Nephron (organoid): Measurements from ENCODE around the gene COQ8A.
"Not testable (repeated sequence)": the region's sequence is repeated elsewhere in the genome, so short reads cannot be mapped to it uniquely, and the experiment has no call there.

ENCODE experiments used
- H3K27ac Mint-ChIP-seq, 3 experiments: 2 replicates each; pipeline ENCODE4 v1.8.0; 2020; ENCODE audit warnings: mixed read lengths in 3 of 3, mild to moderate bottlenecking in 2 of 3, moderate library complexity in 1 of 3
- H3K27me3 Mint-ChIP-seq: 2 replicates; pipeline ENCODE4 v1.8.0; 2021; ENCODE audit warnings: low read depth, mild to moderate bottlenecking, moderate library complexity, mixed read lengths
- H3K36me3 Mint-ChIP-seq: 2 replicates; pipeline ENCODE4 v1.8.0; 2020; ENCODE audit warnings: low read depth, mixed read lengths
- H3K4me1 Mint-ChIP-seq: 2 replicates; pipeline ENCODE4 v1.8.0; 2020; ENCODE audit warnings: mixed read lengths
- H3K4me3 Mint-ChIP-seq, 3 experiments: 2 replicates each; pipeline ENCODE4 v1.8.0; 2020; ENCODE audit warnings: mild to moderate bottlenecking in 3 of 3, mixed read lengths in 3 of 3, moderate library complexity in 2 of 3
- H3K9me3 Mint-ChIP-seq: 2 replicates; pipeline ENCODE4 v1.8.0; 2020; ENCODE audit warnings: mixed read lengths
- TF ChIP-seq, protein P1 (sequence below), 3 experiments: fragments of 200-600 bp; sonication (generic); IDR thresholded peaks; one replicate each; pipeline ENCODE4 v1.5.0; 2021; ENCODE audit warnings: antibody characterized with exemption in 3 of 3; ENCODE audit not compliant: unreplicated experiment in 3 of 3

COQ8A gene

DNA sequence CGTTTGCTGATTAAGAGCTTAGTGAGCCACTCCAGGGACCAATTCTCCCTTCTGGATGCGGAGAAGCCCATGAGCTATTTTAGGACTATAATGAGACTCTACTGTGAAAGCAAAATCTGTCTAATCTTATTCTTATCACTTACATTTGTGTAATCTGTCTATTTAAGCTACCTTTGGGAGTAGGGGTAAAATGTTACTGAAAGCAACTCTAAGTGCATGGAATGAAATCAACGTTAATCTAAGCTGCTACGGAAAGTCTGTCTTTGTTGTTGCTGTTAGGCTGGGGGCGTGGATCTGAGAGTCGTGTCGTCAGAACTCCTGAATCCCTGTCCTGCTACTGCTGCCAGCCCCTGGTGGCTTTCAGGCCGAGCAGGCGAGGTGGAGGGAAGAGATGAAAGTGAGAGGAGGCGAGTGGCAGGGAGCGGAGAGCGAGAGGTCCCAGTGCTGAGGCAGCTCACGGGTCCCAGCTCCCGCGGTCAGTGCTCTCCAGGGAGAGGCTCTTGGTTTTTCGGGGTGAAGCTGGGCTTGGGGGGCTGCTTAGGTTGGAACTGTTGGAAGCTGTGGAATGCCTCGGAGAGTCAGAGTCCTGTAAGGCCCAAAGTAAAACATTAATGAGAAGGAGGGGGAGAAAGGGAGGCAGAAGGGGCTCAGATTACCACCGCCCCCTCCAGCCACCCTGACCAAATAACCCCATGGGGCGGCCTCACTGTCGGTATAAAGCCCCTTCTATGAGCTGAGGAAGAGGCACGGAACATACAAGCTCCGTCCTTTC lies 53.9 kb downstream of the COQ8A start:
- peak overlapping the region in 2 of 3 experiments; percentile 8 to 13 for H3K4me3 Mint-ChIP-seq
- H3K36me3 Mint-ChIP-seq: peaks cover 19% of the 10 kb centered on the region
- peaks cover 23% of the 10 kb centered on the region for H3K4me1 Mint-ChIP-seq
- peaks cover 12% of the 10 kb centered on the region for H3K9me3 Mint-ChIP-seq
- no peaks in the 10 kb centered on the region for H3K27me3 Mint-ChIP-seq
- peak overlapping the region; percentile 41 to 93 (median 72) for H3K27ac Mint-ChIP-seq
- TF ChIP-seq, protein P1, sequence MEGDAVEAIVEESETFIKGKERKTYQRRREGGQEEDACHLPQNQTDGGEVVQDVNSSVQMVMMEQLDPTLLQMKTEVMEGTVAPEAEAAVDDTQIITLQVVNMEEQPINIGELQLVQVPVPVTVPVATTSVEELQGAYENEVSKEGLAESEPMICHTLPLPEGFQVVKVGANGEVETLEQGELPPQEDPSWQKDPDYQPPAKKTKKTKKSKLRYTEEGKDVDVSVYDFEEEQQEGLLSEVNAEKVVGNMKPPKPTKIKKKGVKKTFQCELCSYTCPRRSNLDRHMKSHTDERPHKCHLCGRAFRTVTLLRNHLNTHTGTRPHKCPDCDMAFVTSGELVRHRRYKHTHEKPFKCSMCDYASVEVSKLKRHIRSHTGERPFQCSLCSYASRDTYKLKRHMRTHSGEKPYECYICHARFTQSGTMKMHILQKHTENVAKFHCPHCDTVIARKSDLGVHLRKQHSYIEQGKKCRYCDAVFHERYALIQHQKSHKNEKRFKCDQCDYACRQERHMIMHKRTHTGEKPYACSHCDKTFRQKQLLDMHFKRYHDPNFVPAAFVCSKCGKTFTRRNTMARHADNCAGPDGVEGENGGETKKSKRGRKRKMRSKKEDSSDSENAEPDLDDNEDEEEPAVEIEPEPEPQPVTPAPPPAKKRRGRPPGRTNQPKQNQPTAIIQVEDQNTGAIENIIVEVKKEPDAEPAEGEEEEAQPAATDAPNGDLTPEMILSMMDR (IDR thresholded peaks at IDR 0.05; ENCODE audit: unreplicated experiment in 3 of 3): no peak

DNA sequence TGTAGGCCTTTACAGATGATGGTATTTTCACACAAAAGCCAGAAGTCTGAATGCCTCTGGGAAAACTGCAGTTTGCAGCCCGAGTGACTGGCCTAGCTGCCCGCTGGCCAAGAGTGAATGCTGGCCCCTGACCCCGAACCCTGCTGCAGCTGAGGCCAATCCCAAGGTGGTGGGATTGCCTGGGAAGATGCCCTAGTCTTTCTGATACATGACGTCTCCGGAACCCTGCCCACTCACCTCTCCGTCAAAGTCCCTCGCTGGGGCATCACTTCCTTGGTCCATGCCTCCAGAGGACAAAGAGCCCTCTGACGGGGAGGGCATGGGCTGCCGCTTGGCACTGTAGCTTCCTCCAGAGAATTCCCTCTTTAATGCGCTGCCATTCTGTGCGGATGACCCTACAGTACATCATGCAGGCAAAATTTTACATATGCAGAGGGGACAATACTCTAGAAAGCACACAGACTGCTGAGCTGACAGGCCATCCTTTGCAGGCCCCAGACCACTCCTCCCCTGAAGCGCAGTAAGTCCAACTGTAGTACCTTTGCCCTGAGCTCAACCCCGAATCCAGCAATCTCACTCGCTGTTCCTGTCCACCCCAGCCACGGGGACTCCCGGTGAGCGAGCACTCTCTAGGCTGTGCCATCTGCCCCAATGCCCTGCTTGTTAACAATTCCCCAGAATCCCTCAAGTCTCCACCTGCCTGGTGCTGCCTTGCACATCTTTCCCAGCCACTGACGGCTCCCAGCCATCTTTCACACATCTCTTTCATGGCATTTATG lies 54.7 kb downstream of the COQ8A start:
- peaks cover 12% of the 10 kb centered on the region for H3K9me3 Mint-ChIP-seq
- H3K27me3 Mint-ChIP-seq: no peaks in the 10 kb centered on the region
- peaks cover 27% of the 10 kb centered on the region for H3K36me3 Mint-ChIP-seq
- peak overlapping the region in 2 of 3 experiments; percentile 41 to 93 for H3K27ac Mint-ChIP-seq
- TF ChIP-seq, protein P1 (IDR thresholded peaks at IDR 0.05; ENCODE audit: unreplicated experiment in 3 of 3): no peak
- peaks cover 23% of the 10 kb centered on the region for H3K4me1 Mint-ChIP-seq
- H3K4me3 Mint-ChIP-seq: no peak overlapping the region

DNA sequence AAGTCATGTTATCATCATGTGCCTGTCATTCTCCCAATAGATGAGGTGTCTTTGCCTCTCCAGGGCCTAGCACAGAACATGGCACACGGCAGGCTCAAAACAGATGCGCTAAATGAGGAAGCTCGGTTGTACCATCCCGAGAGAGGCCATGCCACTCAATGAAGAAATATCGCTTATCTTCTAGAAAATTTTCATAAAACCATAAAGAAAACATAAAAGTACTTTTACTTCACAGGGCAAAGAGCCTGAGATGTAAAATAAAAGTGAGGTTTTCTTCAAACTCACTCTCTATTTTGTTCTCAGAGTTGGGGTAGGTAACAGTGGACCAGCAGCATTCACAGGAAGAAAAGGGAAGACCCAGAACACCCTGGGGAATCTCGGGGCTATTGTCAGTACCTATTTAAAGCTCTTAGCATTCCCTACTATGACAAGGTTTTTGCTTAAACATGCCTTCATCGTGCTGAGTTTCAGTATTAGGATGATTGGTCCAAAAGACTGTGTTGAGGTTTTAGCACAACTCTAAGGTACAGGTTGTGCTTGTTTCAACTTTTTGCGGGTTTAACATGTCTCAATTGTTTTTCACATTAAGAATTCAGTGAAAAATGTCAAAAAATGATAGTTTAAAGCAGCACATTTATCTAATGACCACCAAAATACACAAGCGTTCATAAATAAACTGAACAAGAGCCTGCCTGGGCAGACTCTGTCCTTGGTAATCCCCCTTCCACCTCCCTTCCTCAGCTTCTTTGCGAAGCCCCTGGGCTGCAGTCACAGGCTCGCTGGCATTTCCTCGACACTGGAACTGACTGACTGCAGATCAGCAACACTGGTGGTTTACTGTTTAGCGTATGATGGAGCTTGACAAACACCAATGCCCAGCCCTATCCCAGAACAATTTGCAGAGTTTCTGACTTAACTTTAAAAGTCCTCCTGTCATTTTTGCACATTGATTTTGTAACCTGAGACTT lies 55.6 kb downstream of the COQ8A start:
- Mint-ChIP-seq H3K4me3 (no peak overlapping the region), H3K4me1 (peaks cover 19% of the 10 kb centered on the region), H3K9me3 (peaks cover 17% of the 10 kb centered on the region), H3K27ac (peak overlapping the region in 2 of 3 experiments; percentile 41 to 93), H3K27me3 (no peaks in the 10 kb centered on the region), H3K36me3 (peaks cover 35% of the 10 kb centered on the region)
- TF ChIP-seq, protein P1 (IDR thresholded peaks at IDR 0.05; ENCODE audit: unreplicated experiment in 3 of 3): no peak

DNA sequence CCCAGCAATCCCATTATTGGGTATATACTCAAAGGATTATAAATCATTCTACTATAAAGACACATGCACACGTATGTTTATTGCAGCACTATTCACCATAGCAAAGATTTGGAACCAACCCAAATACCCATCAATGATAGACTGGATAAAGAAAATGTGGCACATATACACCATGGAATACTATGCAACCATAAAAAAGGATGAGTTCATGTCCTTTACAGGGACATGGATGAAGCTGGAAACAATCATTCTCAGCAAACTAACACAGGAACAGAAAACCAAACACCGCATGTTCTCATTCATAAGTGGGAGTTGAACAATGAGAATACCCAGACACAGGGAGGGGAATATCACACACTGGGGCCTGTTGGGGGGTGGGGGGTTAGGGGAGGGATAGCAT lies 59.5 kb downstream of the COQ8A start:
- Mint-ChIP-seq H3K9me3 (peaks cover 17% of the 10 kb centered on the region), H3K36me3 (peaks cover 68% of the 10 kb centered on the region)
- not testable (repeated sequence) for H3K27me3 Mint-ChIP-seq, H3K27ac Mint-ChIP-seq, H3K4me1 Mint-ChIP-seq, H3K4me3 Mint-ChIP-seq

DNA sequence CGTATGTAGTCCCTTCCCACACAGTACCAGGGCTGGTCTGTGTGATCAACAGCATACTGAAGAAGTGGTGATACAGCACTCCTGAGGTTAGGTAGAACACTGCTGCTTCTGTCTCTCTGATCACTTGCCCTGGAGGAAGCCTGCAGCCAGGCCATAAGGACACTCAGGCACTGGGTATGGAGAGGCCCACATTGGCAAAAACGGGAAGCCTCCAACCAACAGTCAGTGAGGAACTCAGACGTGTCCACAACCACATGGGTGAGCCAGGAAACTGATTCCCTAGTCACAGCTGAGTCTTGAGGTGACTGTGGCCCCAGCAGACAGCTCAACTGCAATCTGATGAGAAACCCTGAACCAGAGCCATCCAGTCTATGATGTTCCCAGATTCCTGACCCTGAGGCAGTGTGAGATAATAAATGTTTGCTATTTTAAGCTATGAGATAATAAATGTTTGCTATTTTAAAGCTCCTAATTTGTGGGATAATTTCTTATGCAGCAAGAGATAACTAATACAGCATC lies 62.5 kb downstream of the COQ8A start:
- Mint-ChIP-seq H3K4me1 (no peaks in the 10 kb centered on the region), H3K4me3 (no peak overlapping the region), H3K27ac (no peak overlapping the region), H3K27me3 (no peaks in the 10 kb centered on the region), H3K9me3 (peaks cover 14% of the 10 kb centered on the region), H3K36me3 (peaks cover 68% of the 10 kb centered on the region)
- TF ChIP-seq, protein P1 (IDR thresholded peaks at IDR 0.05; ENCODE audit: unreplicated experiment in 3 of 3): no peak
